Breast epithelium (tissue), 4 donors: ENCODE results near the gene SLC35B4. TPM values are rescaled to one million over a fixed set of nuclear protein-coding genes. Genes with fewer than 3 reads are reported as not detected.

Source experiments
- DNase-seq, 2 donors: peaks; one replicate each; pipeline ENCODE4 v3.0.0-alpha.2; 2019; ENCODE audit warnings: low spot score in 2 of 2
- H3K27ac ChIP-seq, 2 donors: fragments of 200-600 bp; sonication (generic) in 1 of 2; one replicate each; pipeline ENCODE4 v1.5.1; 2016 to 2019; ENCODE audit warnings: mild to moderate bottlenecking in 1 of 2
- H3K27me3 ChIP-seq, 2 donors: fragments of 200-600 bp; sonication (generic) in 1 of 2; one replicate each; pipeline versions ENCODE4 v1.5.1 to v1.6.0; 2017 to 2019; ENCODE audit warnings: control low read depth in 1 of 2, mild to moderate bottlenecking in 1 of 2
- H3K36me3 ChIP-seq: fragments of 200-600 bp; one replicate; pipeline ENCODE4 v1.5.1; 2019
- H3K4me1 ChIP-seq, 2 donors: fragments of 200-600 bp; sonication (generic); one replicate each; pipeline ENCODE4 v1.5.1; 2016 to 2019; ENCODE audit warnings: control low read depth in 1 of 2
- H3K4me3 ChIP-seq, 3 donors: fragments of 200-600 bp; sonication (generic); 1 replicate in 2 of 3; 2 replicates in 1 of 3; pipeline ENCODE4 v1.5.1; 2016 to 2019; ENCODE audit warnings: mild to moderate bottlenecking in 3 of 3, moderate library complexity in 2 of 3
- H3K9me3 ChIP-seq, 2 donors: fragments of 200-600 bp; sonication (generic) in 1 of 2; one replicate each; pipeline ENCODE4 v1.5.1; 2016 to 2019; ENCODE audit warnings: control low read depth in 1 of 2
- POLR2A ChIP-seq: fragments of 450-650 bp; IDR thresholded peaks from one replicate; pipeline ENCODE4 v1.6.1; 2016; ENCODE audit warnings: antibody characterized with exemption, mild to moderate bottlenecking, moderate library complexity
- POLR2AphosphoS5 ChIP-seq, 3 donors: sonication (generic); formaldehyde crosslinking; IDR thresholded peaks; one replicate each; pipeline ENCODE4 v1.6.1; 2017; ENCODE audit warnings: antibody characterized with exemption in 3 of 3
- intact Hi-C: fragments of 100-400 bp; cut with DNase I; formaldehyde crosslinking; loops from one replicate; pipeline ENCODE4 v1.15.1; 2023; ENCODE audit warnings: low total_unique reads
- total RNA-seq, 3 donors: library from RNA; depleted of rRNA; stranded (reverse); fragments of >200 nt; gene quantifications; one replicate each; pipeline ENCODE4 v1.1.0, GENCODE V29; 2016
- TF ChIP-seq, protein P1 (sequence below), 3 donors: fragments of 450-650 bp; IDR thresholded peaks; one replicate each; pipeline ENCODE4 v1.5.1; 2016 to 2017; ENCODE audit warnings: antibody characterized with exemption in 3 of 3, mild to moderate bottlenecking in 3 of 3, moderate library complexity in 3 of 3

Gene SLC35B4
- total RNA-seq, 3 donors from 2014 or later: 7.3 to 13.8 (median 8.5) TPM

DNA sequence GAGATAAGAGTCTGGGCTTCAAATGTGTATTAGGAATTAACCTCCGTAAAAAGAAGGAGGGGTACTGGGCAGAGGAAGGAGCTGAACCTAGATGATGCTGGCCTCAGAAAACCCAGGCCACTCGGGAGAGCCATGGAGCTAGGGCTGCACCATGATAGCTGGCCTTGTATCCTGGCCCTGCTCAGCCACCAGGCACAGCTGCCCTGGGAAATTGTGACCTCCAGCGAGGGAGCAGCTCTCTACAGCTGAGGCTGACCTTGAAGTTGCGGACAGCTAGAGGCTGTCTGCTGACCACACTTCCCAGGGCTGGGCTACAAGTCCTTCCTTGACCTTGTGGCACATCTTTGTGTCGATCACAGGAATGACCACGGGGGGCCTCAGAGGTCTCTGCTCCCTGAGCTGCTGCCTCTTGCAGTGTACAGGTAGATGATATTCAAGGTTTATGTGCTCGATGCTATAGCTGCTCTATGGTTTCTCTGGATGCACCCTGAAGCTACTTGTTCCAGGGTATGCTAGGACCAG lies 38.3 kb upstream of the SLC35B4 start:
- no peak overlapping the region for H3K4me3 ChIP-seq
- no peaks in the 10 kb centered on the region for H3K36me3 ChIP-seq
- no peaks in the 10 kb centered on the region for H3K4me1 ChIP-seq
- no peak for DNase-seq
- intact Hi-C loops: no loop called here
- no peaks in the 10 kb centered on the region for H3K27me3 ChIP-seq
- TF ChIP-seq POLR2A: no peak
- no peak for TF ChIP-seq POLR2AphosphoS5 (IDR thresholded peaks at IDR 0.05)
- TF ChIP-seq, protein P1, sequence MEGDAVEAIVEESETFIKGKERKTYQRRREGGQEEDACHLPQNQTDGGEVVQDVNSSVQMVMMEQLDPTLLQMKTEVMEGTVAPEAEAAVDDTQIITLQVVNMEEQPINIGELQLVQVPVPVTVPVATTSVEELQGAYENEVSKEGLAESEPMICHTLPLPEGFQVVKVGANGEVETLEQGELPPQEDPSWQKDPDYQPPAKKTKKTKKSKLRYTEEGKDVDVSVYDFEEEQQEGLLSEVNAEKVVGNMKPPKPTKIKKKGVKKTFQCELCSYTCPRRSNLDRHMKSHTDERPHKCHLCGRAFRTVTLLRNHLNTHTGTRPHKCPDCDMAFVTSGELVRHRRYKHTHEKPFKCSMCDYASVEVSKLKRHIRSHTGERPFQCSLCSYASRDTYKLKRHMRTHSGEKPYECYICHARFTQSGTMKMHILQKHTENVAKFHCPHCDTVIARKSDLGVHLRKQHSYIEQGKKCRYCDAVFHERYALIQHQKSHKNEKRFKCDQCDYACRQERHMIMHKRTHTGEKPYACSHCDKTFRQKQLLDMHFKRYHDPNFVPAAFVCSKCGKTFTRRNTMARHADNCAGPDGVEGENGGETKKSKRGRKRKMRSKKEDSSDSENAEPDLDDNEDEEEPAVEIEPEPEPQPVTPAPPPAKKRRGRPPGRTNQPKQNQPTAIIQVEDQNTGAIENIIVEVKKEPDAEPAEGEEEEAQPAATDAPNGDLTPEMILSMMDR (IDR thresholded peaks at IDR 0.05): no peak
- H3K9me3 ChIP-seq: no peaks in the 10 kb centered on the region
- peak overlapping the region in 1 of 2 donors; percentile 25 for H3K27ac ChIP-seq

DNA sequence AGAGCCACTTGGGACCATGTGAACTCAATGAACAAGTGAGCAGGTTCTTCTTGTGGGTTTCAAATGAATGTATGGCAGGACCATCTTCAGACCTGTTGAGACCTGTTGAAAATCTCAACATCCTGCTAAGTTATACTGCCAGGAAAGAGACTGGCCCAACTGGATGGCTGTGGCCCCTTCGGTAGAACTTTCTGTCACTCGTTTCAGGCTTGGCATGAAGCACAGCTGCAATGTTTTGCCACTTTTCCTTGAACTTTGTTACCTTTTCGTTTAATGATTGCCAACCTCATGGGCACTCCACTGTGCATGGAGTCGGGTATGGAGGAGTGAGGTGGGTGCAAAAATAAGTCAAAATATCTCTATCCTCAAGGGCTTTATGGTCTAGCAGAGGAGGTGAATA lies 36.7 kb upstream of the SLC35B4 start:
- H3K4me1 ChIP-seq: no peaks in the 10 kb centered on the region
- no peak overlapping the region for H3K4me3 ChIP-seq
- intact Hi-C loops: no loop called here
- TF ChIP-seq POLR2A: no peak
- no peak for TF ChIP-seq POLR2AphosphoS5 (IDR thresholded peaks at IDR 0.05)
- TF ChIP-seq, protein P1 (IDR thresholded peaks at IDR 0.05): no peak
- H3K36me3 ChIP-seq: no peaks in the 10 kb centered on the region
- no peaks in the 10 kb centered on the region for H3K27me3 ChIP-seq
- DNase-seq: no peak
- H3K27ac ChIP-seq: no peak overlapping the region
- H3K9me3 ChIP-seq: no peaks in the 10 kb centered on the region

DNA sequence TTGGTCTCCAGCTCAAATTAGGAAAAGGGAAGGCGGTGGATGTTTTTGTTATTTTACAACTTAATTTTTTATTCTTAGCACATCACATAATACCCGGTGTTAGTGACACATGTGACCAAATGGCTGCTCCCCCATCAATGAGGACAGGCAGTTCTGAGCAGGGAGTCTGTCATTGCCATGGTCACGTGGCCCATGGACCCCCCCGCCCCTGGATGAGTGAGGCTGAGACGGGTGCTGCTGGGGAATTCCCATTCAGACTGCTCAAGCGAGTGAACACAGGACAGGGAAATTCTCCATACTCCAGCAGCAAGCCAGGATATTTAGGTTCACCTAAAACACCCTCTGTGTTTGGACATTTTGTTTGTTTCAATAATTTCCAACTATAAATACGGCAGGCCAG lies 34.7 kb upstream of the SLC35B4 start:
- H3K27ac ChIP-seq: no peak overlapping the region
- TF ChIP-seq POLR2AphosphoS5 (IDR thresholded peaks at IDR 0.05) (no peak), POLR2A (no peak)
- TF ChIP-seq, protein P1 (IDR thresholded peaks at IDR 0.05): no peak
- no peaks in the 10 kb centered on the region for H3K27me3 ChIP-seq
- no peak for DNase-seq
- H3K9me3 ChIP-seq: no peaks in the 10 kb centered on the region
- no peaks in the 10 kb centered on the region for H3K4me1 ChIP-seq
- no peaks in the 10 kb centered on the region for H3K36me3 ChIP-seq
- no peak overlapping the region for H3K4me3 ChIP-seq
- intact Hi-C loops: no loop called here

DNA sequence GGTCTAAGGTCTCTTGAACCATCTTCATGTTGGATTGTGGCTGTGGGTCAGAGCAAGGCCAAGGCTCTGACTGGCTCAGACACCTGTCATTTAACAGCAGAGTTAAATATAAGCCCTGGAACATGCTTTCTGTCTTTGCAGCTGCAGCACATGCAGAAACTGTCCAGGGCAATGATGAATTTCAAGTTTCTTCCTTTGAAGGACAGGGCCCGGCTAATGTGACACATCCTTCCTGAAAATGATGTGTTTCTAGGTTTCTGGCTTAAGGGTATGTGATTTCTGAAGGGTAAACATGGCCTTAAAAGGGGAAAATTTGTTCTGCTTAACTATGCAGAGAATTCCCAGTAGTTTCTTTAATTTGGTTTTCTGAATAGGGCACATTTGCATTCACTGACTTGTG lies 34.0 kb upstream of the SLC35B4 start:
- no peak for DNase-seq
- no peaks in the 10 kb centered on the region for H3K4me1 ChIP-seq
- TF ChIP-seq POLR2AphosphoS5 (IDR thresholded peaks at IDR 0.05) (no peak), POLR2A (no peak)
- TF ChIP-seq, protein P1 (IDR thresholded peaks at IDR 0.05): no peak
- intact Hi-C loops: no loop called here
- no peak overlapping the region for H3K27ac ChIP-seq
- no peak overlapping the region for H3K4me3 ChIP-seq
- no peaks in the 10 kb centered on the region for H3K36me3 ChIP-seq
- H3K27me3 ChIP-seq: peaks cover 0 to 2% of the 10 kb centered on the region in 2 donors
- no peaks in the 10 kb centered on the region for H3K9me3 ChIP-seq

DNA sequence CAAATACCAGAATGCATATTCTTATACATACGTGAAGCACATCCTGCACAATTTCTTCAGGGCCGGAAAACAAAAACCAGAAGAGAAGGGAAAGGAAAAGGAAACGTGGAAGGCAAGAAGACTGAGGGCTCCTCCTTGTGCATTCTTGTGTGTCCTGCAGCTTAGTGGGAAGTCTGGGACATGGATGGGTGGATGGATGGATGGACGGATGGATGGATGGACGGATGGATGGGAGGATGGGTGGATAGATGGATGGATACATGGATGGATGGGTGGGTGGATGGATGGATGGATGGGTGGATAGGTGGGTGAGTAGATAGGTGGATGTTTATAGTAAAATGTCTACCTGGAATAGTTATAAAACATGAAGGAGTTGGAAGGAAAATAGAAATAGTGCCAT lies 30.8 kb upstream of the SLC35B4 start:
- Histone ChIP-seq H3K27me3 (peaks cover 0 to 6% of the 10 kb centered on the region in 2 donors), H3K9me3 (no peaks in the 10 kb centered on the region), H3K36me3 (no peaks in the 10 kb centered on the region), H3K4me3 (no peak overlapping the region), H3K27ac (no peak overlapping the region), H3K4me1 (no peaks in the 10 kb centered on the region)
- TF ChIP-seq POLR2AphosphoS5 (IDR thresholded peaks at IDR 0.05) (no peak), POLR2A (no peak)
- TF ChIP-seq, protein P1 (IDR thresholded peaks at IDR 0.05): no peak
- intact Hi-C loops: no loop called here
- no peak for DNase-seq
